ENCODE measurements around the gene ZMYM5.
A peak's percentile ranks its signal among the peaks of the same experiment; 100 is the strongest.
"Not testable (repeated sequence)": the region's sequence is repeated elsewhere in the genome, so short reads cannot be mapped to it uniquely, and the experiment has no call there.

ZMYM5 gene

GRCh38 chr13:19863323-19864023 is at the start of gene ZMYM5:
TSS of gene ZMYM5 (minus strand) at chr13:19863649. CDS start at chr13:19852180, 11,469 bp downstream.
- DNase-seq = peak; percentile 99

DNA sequence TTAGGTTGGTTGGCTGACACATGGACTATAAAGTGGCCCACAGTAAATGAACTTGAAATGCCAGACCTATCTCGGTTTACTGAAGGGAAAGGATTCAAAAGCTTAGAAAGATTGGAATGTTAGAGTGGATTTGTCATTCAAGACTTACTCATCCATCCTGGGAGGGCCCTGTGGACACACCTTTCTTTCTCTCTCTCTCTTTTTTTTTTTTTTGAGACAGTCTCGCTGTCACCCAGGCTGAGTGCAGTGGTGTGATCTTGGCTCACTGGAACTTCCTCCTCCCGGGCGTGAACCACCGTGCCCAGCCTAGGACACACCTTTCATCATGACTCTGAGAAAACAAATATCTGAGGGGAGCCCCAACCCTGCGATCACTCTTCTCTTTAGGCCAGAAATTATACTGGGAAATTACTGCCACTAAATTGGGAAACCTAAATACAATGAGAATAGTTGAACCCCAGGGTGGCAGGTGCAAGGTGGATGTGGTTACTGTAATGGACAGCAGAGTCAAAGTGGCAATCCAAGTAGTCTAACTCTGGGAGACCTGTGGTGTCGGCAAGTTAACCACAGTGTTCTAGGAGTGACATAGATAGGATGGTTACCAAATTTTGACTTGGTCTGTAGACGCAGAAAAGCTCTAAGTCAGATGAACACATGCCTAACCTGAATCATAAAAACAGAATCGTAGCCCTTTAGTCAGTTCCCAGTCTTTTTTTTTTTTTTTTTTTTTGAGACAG is 47.1 kb upstream of the ZMYM5 start:
- DNase-seq = peak; percentile 1

DNA sequence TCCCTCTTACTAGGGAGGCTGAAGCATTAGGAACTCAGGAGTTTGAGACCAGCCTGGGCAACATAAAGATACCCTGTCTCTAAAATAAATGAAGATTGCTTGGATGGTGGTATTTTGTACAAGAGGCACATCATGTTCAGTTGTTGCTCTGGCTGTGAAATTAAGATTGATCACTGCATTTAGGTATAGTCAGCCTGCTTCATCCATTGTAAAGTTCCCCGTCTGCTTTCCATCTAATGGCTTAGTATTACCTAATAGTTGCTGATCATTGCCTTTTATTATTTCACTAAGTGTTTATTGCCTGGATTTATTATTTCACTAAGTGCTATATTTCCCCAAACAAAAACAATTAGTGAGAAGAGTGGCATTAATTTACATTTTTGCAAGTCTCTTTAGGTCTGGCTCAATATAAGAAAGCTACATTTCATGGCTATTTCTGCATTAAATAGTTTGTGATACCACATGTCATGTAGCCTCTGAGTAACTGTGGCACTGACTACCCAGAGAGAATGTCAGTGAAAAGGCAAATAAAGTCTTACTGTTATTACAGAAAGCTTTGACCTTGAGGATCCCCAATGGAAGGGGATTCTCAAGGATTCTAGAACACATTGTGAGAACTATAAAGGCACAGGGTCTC is 45.0 kb upstream of the ZMYM5 start:
- no peak for DNase-seq

- DNase-seq = not testable (repeated sequence)
Measured at GRCh38 chr13:19905487-19906195, 42.2 kb upstream of the ZMYM5 start.

- DNase-seq = no peak
Measured at GRCh38 chr13:19890030-19890429, 26.6 kb upstream of the ZMYM5 start.

- no peak for DNase-seq
Measured at GRCh38 chr13:19888799-19889198, 25.4 kb upstream of the ZMYM5 start.

- DNase-seq = no peak
Measured at GRCh38 chr13:19882231-19882630, 18.8 kb upstream of the ZMYM5 start.

DNA sequence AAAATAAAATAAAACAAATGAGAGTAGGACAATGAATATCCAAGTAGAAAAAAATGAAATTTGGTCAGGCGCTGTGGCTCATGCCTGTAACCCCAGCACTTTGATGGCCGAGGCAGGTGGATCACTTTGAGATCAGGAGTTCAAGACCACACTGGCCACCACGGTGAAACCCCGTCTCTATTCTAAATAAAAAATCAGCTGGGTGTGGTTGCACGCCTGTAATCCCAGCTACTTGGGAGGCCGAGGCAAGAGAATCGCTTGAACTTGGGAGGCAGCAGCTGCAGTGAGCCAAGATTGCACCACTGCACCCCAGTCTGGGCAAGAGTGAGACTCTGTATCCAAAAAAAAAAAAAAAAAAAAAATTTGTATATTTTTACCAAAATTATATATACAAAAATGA is 18.2 kb upstream of the ZMYM5 start:
- DNase-seq = no peak

- DNase-seq = peak; percentile 70
Measured at GRCh38 chr13:19864746-19865309, 1.4 kb upstream of the ZMYM5 start.

- DNase-seq = peak; percentile 77
Measured at GRCh38 chr13:19864024-19864745, 736 bp upstream of the ZMYM5 start.

DNA sequence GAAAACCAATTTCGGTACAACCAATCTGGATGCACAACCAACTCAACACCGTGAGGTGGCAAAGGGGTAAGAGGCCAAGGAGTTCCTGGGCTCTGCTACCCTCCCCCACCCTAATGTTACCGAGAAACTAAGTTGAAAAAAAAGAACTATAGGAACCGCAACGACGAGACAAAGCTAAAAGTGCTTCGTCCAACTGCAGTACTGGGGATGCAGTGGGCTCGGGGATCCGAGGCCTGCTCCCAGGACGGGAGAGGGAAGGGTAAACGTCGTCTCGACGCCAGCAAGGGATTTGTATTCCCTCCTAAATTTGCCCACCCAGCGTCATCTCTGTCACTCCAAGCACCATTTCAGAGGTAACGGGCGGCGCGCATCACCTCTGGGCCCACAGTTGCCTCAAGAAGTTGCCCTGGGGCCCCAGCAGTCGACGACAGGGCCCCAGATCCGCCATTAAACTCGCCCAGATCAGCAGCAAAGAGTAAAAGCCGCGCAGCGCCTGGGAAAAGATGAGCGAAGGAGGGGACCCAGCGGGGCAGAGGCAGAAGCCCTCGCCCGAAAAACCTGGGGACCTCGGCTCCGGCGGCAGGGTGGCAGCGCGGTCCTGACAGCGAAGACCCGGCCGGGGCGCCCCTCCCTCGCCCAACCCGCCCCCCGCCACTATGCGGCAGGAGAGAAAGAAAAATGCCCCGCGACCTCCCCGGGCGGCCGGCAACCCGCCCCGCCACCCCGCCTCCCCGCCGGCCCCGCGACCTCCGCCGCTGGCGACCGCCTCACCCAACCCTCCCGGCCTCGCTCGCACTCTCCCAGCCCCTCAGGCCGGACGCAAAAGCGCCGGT is 752 bp downstream of the ZMYM5 start:
- DNase-seq = peak; percentile 67

- DNase-seq = no peak
Measured at GRCh38 chr13:19861762-19862161, 1.7 kb downstream of the ZMYM5 start.

DNA sequence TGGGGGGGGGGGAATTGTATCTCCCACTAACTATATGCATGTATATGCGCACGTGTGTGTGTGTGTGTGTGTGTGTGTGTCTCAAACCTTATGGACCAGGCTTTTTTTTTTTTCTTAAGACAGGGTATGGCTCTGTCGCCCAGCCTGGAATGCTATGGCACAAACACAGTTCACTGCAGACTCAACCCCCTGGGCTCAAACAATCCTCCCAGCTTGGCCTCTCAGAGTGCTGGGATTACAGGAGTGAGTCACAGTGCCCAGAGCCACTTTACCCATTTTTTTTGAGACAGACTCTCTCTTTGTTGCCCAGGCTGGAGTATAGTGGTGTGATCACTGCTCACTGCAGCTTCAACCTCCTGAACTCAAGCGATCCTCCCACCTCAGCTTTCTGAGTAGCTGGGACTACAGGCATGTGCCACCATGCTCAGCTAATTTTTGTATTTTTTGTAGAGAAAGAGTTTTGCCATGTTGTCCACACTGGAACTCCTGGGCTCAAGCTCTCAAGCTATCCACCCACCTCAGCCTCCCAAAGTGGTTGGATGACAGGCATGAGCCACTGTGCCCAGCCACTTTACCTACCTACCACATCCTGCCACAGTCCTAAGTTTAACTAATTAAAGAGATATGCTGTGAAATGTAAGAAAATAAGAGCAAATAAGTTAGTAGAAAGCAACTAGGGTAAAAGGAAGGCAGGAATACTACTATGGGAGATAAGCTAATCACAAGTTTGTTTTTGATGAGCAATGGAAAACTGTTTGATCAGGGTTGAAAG is 2.4 kb downstream of the ZMYM5 start:
- DNase-seq = no peak

- not testable (repeated sequence) for DNase-seq
Measured at GRCh38 chr13:19857637-19858036, 5.8 kb downstream of the ZMYM5 start.

DNA sequence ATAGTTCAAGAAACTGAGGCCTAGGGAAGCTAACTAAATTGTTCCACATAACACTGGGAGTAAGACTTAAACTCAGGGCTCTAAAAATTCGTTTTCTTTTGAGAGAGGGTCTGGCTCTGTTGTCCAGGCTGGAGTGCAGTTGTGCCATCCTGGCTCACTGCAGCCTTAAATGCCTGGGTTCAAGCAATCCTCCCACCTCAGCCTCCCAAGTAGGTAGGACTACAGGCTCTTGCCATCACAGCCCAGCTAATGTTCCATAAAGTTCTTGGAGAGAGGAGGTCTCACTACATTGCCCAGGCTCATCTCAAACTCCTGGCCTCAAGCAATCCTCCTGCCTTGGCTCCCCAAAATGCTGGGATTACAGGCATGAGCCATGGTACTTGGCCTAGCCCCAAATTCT is 10.7 kb downstream of the ZMYM5 start:
- no peak for DNase-seq

GRCh38 chr13:19845758-19846157 is 17.7 kb downstream of the ZMYM5 start:
- no peak for DNase-seq

DNA sequence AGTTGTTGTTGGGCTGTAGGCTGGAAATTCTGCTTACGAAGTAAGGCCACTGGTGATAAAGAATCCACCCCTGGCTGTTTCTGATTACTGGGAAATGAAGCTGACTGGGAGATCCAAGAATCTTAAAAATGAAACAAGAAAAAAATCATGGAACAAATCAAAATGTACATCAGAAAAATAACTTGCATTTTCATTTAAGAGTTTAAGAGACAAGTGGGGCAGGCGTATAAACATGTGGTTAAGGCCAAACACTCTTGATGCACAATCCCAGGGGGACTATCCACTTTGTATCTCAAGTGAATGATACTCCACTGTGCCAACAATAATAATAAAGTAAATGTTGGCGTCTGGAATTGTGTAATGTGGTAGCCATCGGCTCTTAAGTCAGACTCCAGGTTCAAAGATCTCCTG is 24.6 kb downstream of the ZMYM5 start:
- DNase-seq = no peak

DNA sequence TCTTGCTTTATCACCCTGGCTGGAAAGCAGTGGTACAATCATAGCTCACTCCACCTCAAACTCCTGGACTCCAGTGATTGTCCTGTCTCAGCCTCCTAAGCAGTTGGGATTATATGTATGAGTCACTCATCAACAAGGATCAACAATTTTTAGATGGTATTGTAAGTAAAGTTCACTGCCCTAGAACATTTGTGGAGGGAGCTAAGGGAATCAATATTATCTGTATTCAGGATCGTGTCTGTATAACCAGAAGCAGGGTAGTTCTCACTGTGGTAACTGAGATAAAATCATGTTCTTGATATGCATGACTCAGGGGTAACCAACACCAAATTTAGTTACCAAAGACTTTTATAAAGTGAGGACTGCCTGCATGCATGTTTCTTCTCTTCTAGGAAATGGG is 27.0 kb downstream of the ZMYM5 start:
- DNase-seq = no peak

DNA sequence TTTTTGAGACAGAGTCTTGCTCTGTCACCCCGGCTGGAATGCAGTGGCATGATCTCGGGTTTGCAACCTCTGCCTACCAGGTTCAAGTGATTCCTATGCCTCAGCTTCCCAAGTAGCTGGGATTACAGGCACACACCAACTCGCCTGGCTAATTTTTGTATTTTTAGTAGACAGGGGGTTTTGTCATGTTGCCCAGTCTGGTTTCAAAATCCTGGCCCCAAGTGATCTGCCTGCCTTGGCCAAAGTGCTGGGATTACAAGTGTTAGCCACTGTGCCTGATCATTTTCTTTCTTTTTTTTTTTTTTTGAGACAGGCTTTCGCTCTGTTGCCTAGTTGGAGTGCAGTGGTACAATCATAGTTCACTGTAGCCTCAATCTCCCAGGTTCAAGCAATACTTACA is 28.7 kb downstream of the ZMYM5 start:
- no peak for DNase-seq

GRCh38 chr13:19822673-19823072 is 40.8 kb downstream of the ZMYM5 start:
- DNase-seq = no peak
